Thyroid gland (tissue), 4 donors: ENCODE data around the gene BLVRB.

Source experiments
- POLR2A ChIP-seq, 2 donors: fragments of 450-650 bp; IDR thresholded peaks; one replicate each; pipeline ENCODE4 v1.6.1; 2017; ENCODE audit warnings: antibody characterized with exemption in 2 of 2, mild to moderate bottlenecking in 2 of 2, moderate library complexity in 1 of 2
- TF ChIP-seq, protein P1 (sequence below), 6 experiments: fragments of 200-600 bp in 3 of 6; fragments of 450-650 bp in 3 of 6; sonication (generic) in 3 of 6; IDR thresholded peaks; one replicate each; pipeline ENCODE4 v1.5.1; 2016 to 2019; ENCODE audit warnings: antibody characterized with exemption in 6 of 6, mild to moderate bottlenecking in 2 of 6, inconsistent platforms in 1 of 6, moderate library complexity in 1 of 6

DNA sequence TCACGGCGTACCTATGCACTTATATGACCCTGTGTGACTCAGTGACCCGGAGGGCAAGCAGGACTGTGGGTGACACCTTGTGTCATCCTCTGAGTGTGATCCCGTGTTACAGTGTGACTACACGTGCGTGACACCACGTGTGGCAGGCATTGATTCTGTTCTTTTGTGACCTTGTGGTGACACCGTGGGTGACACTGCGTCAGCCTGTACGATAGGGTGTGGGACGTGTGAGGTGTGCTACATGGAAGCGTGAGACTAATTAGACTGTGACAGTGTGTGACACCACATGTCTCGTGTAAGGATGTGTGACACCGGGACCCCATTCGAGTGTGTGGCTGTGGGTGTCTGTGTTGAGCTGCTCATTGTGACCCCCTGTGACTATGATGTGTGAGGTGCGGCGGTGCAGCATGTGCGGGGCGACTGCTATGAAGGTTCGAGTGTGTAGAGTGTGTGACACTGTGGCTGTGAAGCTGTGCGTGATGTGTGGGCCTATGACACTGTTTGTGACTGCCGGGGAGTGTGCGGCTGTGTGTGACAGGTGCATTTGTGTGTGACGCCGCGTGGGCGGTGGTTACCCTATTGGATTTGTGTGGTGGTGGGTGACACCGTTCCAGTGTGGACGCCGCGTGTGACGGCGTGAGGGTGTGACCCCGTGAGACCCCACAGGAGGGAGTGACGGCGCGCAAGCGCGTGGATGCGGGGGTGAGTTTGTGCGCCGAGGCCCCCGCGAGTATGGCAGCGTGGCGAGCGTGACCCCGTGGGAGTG is 857 bp upstream of the BLVRB start:
- TF ChIP-seq POLR2A (IDR thresholded peaks at IDR 0.05), result no peak
- TF ChIP-seq, protein P1, sequence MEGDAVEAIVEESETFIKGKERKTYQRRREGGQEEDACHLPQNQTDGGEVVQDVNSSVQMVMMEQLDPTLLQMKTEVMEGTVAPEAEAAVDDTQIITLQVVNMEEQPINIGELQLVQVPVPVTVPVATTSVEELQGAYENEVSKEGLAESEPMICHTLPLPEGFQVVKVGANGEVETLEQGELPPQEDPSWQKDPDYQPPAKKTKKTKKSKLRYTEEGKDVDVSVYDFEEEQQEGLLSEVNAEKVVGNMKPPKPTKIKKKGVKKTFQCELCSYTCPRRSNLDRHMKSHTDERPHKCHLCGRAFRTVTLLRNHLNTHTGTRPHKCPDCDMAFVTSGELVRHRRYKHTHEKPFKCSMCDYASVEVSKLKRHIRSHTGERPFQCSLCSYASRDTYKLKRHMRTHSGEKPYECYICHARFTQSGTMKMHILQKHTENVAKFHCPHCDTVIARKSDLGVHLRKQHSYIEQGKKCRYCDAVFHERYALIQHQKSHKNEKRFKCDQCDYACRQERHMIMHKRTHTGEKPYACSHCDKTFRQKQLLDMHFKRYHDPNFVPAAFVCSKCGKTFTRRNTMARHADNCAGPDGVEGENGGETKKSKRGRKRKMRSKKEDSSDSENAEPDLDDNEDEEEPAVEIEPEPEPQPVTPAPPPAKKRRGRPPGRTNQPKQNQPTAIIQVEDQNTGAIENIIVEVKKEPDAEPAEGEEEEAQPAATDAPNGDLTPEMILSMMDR (IDR thresholded peaks at IDR 0.05), result no peak
